Keratinocyte (primary cell): ENCODE results near the gene BBIP1. TPM values are rescaled to one million over a fixed set of nuclear protein-coding genes. Genes with fewer than 3 reads are reported as not detected.

Source experiments
- DNase-seq: peaks from one replicate; pipeline ENCODE4 v3.0.0-alpha.2; 2011; ENCODE audit warnings: low read depth, missing footprints, low spot score
- FAIRE-seq: peaks from 2 replicates; lab custom pipeline; 2011; peaks lifted over from hg19 to GRCh38; lab: Jason Lieb, UNC
- H2AFZ ChIP-seq: 2 replicates; pipeline ENCODE4 v1.6.0; 2012; ENCODE audit warnings: low read length, control low read depth, inconsistent platforms; ENCODE audit not compliant: control insufficient read depth
- H3K27ac ChIP-seq: 2 replicates; pipeline ENCODE4 v1.5.1; 2011; ENCODE audit warnings: low read length; ENCODE audit not compliant: control insufficient read depth, insufficient read depth
- H3K27me3 ChIP-seq: 3 replicates; pipeline ENCODE4 v1.6.0; 2011; ENCODE audit warnings: low read length; ENCODE audit not compliant: control insufficient read depth, insufficient read depth; ENCODE audit errors: extremely low read depth
- H3K36me3 ChIP-seq, 2 experiments: 2 replicates in 1 of 2; 3 replicates in 1 of 2; pipeline ENCODE4 v1.5.1; 2011; ENCODE audit warnings: low read length in 2 of 2, mild to moderate bottlenecking in 1 of 2; ENCODE audit not compliant: control insufficient read depth in 2 of 2, insufficient read depth in 2 of 2; ENCODE audit errors: extremely low read depth in 1 of 2
- H3K4me1 ChIP-seq: 3 replicates; pipeline ENCODE4 v1.5.1; 2011; ENCODE audit warnings: low read length; ENCODE audit not compliant: control insufficient read depth, insufficient read depth; ENCODE audit errors: extremely low read depth
- H3K4me2 ChIP-seq: 3 replicates; pipeline ENCODE4 v1.6.0; 2011; ENCODE audit warnings: low read depth, low read length; ENCODE audit not compliant: control insufficient read depth, insufficient read depth; ENCODE audit errors: extremely low read depth
- H3K4me3 ChIP-seq, 3 experiments: fragments of 200-600 bp in 1 of 3; sonication (generic) in 1 of 3; 2 replicates in 2 of 3; 3 replicates in 1 of 3; pipeline ENCODE4 v1.5.1; 2011 to 2016; ENCODE audit warnings: low read length in 3 of 3, mild to moderate bottlenecking in 3 of 3, control low read depth in 2 of 3, inconsistent platforms in 1 of 3, low read depth in 1 of 3, mixed read lengths in 1 of 3, mixed run types in 1 of 3, moderate library complexity in 1 of 3; ENCODE audit not compliant: control insufficient read depth in 2 of 3, insufficient read depth in 2 of 3; ENCODE audit errors: extremely low read depth in 1 of 3
- H3K79me2 ChIP-seq: 2 replicates; pipeline ENCODE4 v1.6.0; 2012; ENCODE audit warnings: low read length; ENCODE audit not compliant: control insufficient read depth, insufficient read depth
- H3K9ac ChIP-seq: 3 replicates; pipeline ENCODE4 v1.6.0; 2011; ENCODE audit warnings: low read length; ENCODE audit not compliant: control insufficient read depth, insufficient read depth; ENCODE audit errors: extremely low read depth
- H3K9me1 ChIP-seq: 3 replicates; pipeline ENCODE4 v1.6.0; 2011; ENCODE audit warnings: low read length; ENCODE audit not compliant: control insufficient read depth, insufficient read depth; ENCODE audit errors: extremely low read depth
- H3K9me3 ChIP-seq: 2 replicates; pipeline ENCODE4 v1.5.1; 2012; ENCODE audit warnings: low read depth, low read length; ENCODE audit not compliant: control insufficient read depth
- H4K20me1 ChIP-seq: 3 replicates; pipeline ENCODE4 v1.6.0; 2011; ENCODE audit warnings: low read length; ENCODE audit not compliant: control insufficient read depth, insufficient read depth; ENCODE audit errors: extremely low read depth
- CTCF ChIP-seq, 3 experiments: IDR thresholded peaks in 1 of 3; conservative IDR thresholded peaks in 1 of 3; optimal IDR thresholded peaks in 1 of 3; 2 replicates in 2 of 3; 3 replicates in 1 of 3; pipeline versions ENCODE3 to v1.5.1; 2011; ENCODE audit warnings: low read length in 3 of 3, mild to moderate bottlenecking in 3 of 3, moderate library complexity in 2 of 3, control low read depth in 1 of 3, inconsistent platforms in 1 of 3; ENCODE audit not compliant: insufficient read depth in 2 of 3; ENCODE audit errors: extremely low read depth in 1 of 3
- EZH2 ChIP-seq: IDR thresholded peaks from one replicate; pipeline ENCODE4 v1.6.1; 2012; ENCODE audit warnings: inconsistent platforms, mild to moderate bottlenecking, low read length, moderate library complexity
- dilution Hi-C: fragments of 300-500 bp; cut with MboI; formaldehyde crosslinking; loops from one replicate; pipeline ENCODE4 v1.7.0; 2020; ENCODE audit warnings: low sequenced_read_pairs; ENCODE audit not compliant: extremely low pct_ligation_motif_present
- polyA plus RNA-seq, 5 experiments: library from polyadenylated mRNA; depleted of rRNA in 3 of 5; stranded (reverse) in 3 of 5; stranded (forward) in 1 of 5; unstranded in 1 of 5; fragments of >200 nt; gene quantifications; 1 replicate in 1 of 5; 2 replicates in 3 of 5; 3 replicates in 1 of 5; pipeline versions ENCODE4 v1.2.1 to v1.2.3, GENCODE V29; 2011 to 2012; ENCODE audit warnings: missing spikeins in 2 of 5, low read depth in 1 of 5, low replicate concordance in 1 of 5

BBIP1 gene
- polyA plus RNA-seq, 1 donor (not counting 4 experiments of a cell fraction or from before 2014, with no cell fraction given) = 30.4 TPM

GRCh38 chr10:110919349-110919931 is 460 bp upstream of the BBIP1 start, which contains the start of gene SHOC2:
Gene SHOC2, plus strand, starts transcription at chr10:110919604. Its CDS starts 44,755 bp downstream, at chr10:110964359.
- Histone ChIP-seq H2AFZ (peak within 1 kb of the TSS; percentile 90), H3K27me3 (no peaks in the 10 kb centered on the region), H3K9me3 (no peaks in the 10 kb centered on the region), H4K20me1 (no peaks in the 10 kb centered on the region), H3K79me2 (peaks cover 46% of the 10 kb centered on the region), H3K36me3 (no peaks in the 10 kb centered on the region), H3K4me1 (peaks cover 10% of the 10 kb centered on the region), H3K4me2 (peak within 1 kb of the TSS; percentile 97), H3K27ac (peak within 1 kb of the TSS; percentile 94), H3K9me1 (no peaks in the 10 kb centered on the region), H3K9ac (peak within 1 kb of the TSS; percentile 97), H3K4me3 (peak within 1 kb of the TSS; percentile 74 to 98 (median 97))
- no peak for FAIRE-seq
- TF ChIP-seq EZH2 = no peak
- TF ChIP-seq CTCF (optimal IDR thresholded peaks at IDR 0.05 in 1 of 3, IDR thresholded peaks at IDR 0.05 in 1 of 3, conservative IDR thresholded peaks at IDR 0.05 in 1 of 3; ENCODE audit: extremely low read depth in 1 of 3, insufficient read depth in 2 of 3, low read length in 3 of 3) = peak in 2 of 3 experiments; percentile 26 to 36
- dilution Hi-C loops = no loop called here
- DNase-seq = no peak

- dilution Hi-C loops = no loop called here
- no peaks in the 10 kb centered on the region for H3K9me3 ChIP-seq
- no peaks in the 10 kb centered on the region for H3K9me1 ChIP-seq
- TF ChIP-seq CTCF (optimal IDR thresholded peaks at IDR 0.05 in 1 of 3, IDR thresholded peaks at IDR 0.05 in 1 of 3, conservative IDR thresholded peaks at IDR 0.05 in 1 of 3; ENCODE audit: extremely low read depth in 1 of 3, insufficient read depth in 2 of 3, low read length in 3 of 3) (no peak), EZH2 (no peak)
- peaks cover 10% of the 10 kb centered on the region for H3K4me1 ChIP-seq
- no peaks in the 10 kb centered on the region for H3K36me3 ChIP-seq
- H3K9ac ChIP-seq = peak overlapping the region; percentile 97
- peak overlapping the region; percentile 94 for H3K27ac ChIP-seq
- H3K27me3 ChIP-seq = no peaks in the 10 kb centered on the region
- H3K4me2 ChIP-seq = peak overlapping the region; percentile 81
- H2AFZ ChIP-seq = peak overlapping the region; percentile 72
- DNase-seq (peak; percentile 59), FAIRE-seq (no peak)
- no peaks in the 10 kb centered on the region for H4K20me1 ChIP-seq
- peak overlapping the region; percentile 74 to 88 (median 87) for H3K4me3 ChIP-seq
- peaks cover 34% of the 10 kb centered on the region for H3K79me2 ChIP-seq
Measured at GRCh38 chr10:110918269-110918642, 724 bp downstream of the BBIP1 start.
